ENCODE measurements around the gene ADIPOQ. TPM values are rescaled to one million over a fixed set of nuclear protein-coding genes. Genes with fewer than 3 reads are reported as not detected.
A peak's percentile ranks its signal among the peaks of the same experiment; 100 is the strongest.
"Not testable (repeated sequence)": the region's sequence is repeated elsewhere in the genome, so short reads cannot be mapped to it uniquely, and the experiment has no call there.

The ADIPOQ gene
- total and polyA plus RNA-seq, 8 donors, result under 0.01 to 11.1 (median 1.4) TPM; not detected in 1

DNA sequence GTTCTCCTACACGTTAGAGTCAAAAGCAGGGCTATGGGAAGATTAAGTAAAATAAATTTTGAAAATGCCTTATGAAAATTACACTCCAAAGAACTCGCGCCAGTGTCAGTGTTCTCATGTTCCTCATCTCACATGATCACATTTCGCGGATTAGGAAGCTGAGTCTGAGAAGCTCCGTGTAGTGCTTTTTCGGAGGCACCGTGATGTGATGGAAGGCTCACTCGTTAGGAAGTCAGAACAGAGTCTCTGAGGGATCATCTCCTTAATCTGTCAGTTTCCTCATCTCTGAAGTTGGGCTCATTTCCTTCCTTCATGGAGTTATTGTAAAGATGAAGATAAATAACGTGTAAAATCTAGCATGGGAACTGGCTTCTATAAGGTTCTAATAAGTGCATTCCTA, 3.2 kb downstream of the ADIPOQ start:
- intact Hi-C loops (cut with DNase I; ENCODE audit: low total_unique reads), result no loop called here
- Histone ChIP-seq H3K4me3 (no peak overlapping the region), H3K9me3 (no peaks in the 10 kb centered on the region), H3K27me3 (peaks cover 0 to 15% (median 0%) of the 10 kb centered on the region in 3 donors), H3K4me1 (no peaks in the 10 kb centered on the region), H3K36me3 (no peaks in the 10 kb centered on the region), H3K27ac (no peak overlapping the region)
- WGBS, 5 donors, result 73 to 86% (median 82%) methylated on average over 10 of the region's 10 CpGs
- no peak for DNase-seq
- TF ChIP-seq, protein P1, sequence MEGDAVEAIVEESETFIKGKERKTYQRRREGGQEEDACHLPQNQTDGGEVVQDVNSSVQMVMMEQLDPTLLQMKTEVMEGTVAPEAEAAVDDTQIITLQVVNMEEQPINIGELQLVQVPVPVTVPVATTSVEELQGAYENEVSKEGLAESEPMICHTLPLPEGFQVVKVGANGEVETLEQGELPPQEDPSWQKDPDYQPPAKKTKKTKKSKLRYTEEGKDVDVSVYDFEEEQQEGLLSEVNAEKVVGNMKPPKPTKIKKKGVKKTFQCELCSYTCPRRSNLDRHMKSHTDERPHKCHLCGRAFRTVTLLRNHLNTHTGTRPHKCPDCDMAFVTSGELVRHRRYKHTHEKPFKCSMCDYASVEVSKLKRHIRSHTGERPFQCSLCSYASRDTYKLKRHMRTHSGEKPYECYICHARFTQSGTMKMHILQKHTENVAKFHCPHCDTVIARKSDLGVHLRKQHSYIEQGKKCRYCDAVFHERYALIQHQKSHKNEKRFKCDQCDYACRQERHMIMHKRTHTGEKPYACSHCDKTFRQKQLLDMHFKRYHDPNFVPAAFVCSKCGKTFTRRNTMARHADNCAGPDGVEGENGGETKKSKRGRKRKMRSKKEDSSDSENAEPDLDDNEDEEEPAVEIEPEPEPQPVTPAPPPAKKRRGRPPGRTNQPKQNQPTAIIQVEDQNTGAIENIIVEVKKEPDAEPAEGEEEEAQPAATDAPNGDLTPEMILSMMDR (IDR thresholded peaks at IDR 0.05), result no peak
- TF ChIP-seq POLR2A (IDR thresholded peaks at IDR 0.05) (no peak), POLR2AphosphoS5 (IDR thresholded peaks at IDR 0.05) (no peak), EP300 (IDR thresholded peaks at IDR 0.05) (no peak)

DNA sequence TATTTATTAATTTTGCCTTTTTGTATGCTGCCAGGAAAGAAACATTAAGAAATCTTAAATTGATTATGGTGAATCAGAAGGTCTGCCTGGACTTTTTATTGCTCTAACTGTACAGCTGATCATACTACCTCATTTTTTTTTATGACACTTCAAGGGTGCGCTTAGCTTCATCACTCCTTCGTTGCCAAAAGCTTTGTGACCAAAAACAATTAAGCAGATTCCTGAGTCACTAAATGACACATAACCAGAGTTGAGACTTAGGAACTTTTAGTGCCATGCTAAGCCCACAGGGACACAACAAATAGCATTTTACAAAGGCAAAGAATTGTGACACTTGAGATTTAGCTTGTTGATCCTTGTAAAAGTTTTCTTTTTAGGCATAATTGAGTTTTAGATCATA, 4.9 kb downstream of the ADIPOQ start:
- intact Hi-C loops (cut with DNase I; ENCODE audit: low total_unique reads), result no loop called here
- no peak overlapping the region for H3K4me3 ChIP-seq
- peaks cover 0 to 15% (median 0%) of the 10 kb centered on the region in 3 donors for H3K27me3 ChIP-seq
- 61 to 71% (median 70%) methylated on average over 2 of the region's 2 CpGs for WGBS, 5 donors
- H3K27ac ChIP-seq, result no peak overlapping the region
- TF ChIP-seq POLR2A (IDR thresholded peaks at IDR 0.05), result no peak
- TF ChIP-seq POLR2AphosphoS5 (IDR thresholded peaks at IDR 0.05), result no peak
- no peak for TF ChIP-seq EP300 (IDR thresholded peaks at IDR 0.05)
- TF ChIP-seq, protein P1 (IDR thresholded peaks at IDR 0.05), result no peak
- no peaks in the 10 kb centered on the region for H3K9me3 ChIP-seq
- H3K4me1 ChIP-seq, result no peaks in the 10 kb centered on the region
- DNase-seq, result no peak
- H3K36me3 ChIP-seq, result no peaks in the 10 kb centered on the region

- Histone ChIP-seq H3K27me3 (peaks cover 0 to 15% (median 0%) of the 10 kb centered on the region in 3 donors), H3K36me3 (no peaks in the 10 kb centered on the region), H3K4me1 (no peaks in the 10 kb centered on the region), H3K4me3 (no peak overlapping the region), H3K9me3 (no peaks in the 10 kb centered on the region), H3K27ac (no peak overlapping the region)
- 0 to 6% (median 3%) methylated on average over 1 of the region's 1 CpG for WGBS, 5 donors
- intact Hi-C loops (cut with DNase I; ENCODE audit: low total_unique reads), result no loop called here
- peak in 1 of 2 donors; percentile 69 for DNase-seq
- TF ChIP-seq, protein P1 (IDR thresholded peaks at IDR 0.05), result peak in 4 of 7 experiments; percentile 9 to 49 (median 36)
- no peak for TF ChIP-seq POLR2AphosphoS5 (IDR thresholded peaks at IDR 0.05)
- no peak for TF ChIP-seq EP300 (IDR thresholded peaks at IDR 0.05)
- no peak for TF ChIP-seq POLR2A (IDR thresholded peaks at IDR 0.05)
These were observed 7.0 kb downstream of the ADIPOQ start for GRCh38 chr3:186849374-186849975.

GRCh38 chr3:186851835-186852234, 9.3 kb downstream of the ADIPOQ start:
- H3K27me3 ChIP-seq, H3K27ac ChIP-seq, H3K4me3 ChIP-seq, DNase-seq, H3K9me3 ChIP-seq, H3K36me3 ChIP-seq, H3K4me1 ChIP-seq: not testable (repeated sequence)
- 87 to 98% (median 93%) methylated on average over 3 of the region's 3 CpGs for WGBS, 5 donors
- intact Hi-C loops (cut with DNase I; ENCODE audit: low total_unique reads), result loop anchor here (5.0 kb wide), 1 partner anchor 310 kb away; no protein-coding TSS in a partner anchor

- Histone ChIP-seq H3K27me3 (no peaks in the 10 kb centered on the region), H3K4me3 (no peak overlapping the region), H3K27ac (no peak overlapping the region), H3K9me3 (peaks cover 0 to 4% (median 0%) of the 10 kb centered on the region in 4 donors), H3K36me3 (no peaks in the 10 kb centered on the region), H3K4me1 (no peaks in the 10 kb centered on the region)
- DNase-seq, result no peak
- TF ChIP-seq POLR2A (IDR thresholded peaks at IDR 0.05) (no peak), EP300 (IDR thresholded peaks at IDR 0.05) (no peak), POLR2AphosphoS5 (IDR thresholded peaks at IDR 0.05) (no peak)
- TF ChIP-seq, protein P1 (IDR thresholded peaks at IDR 0.05), result no peak
- 78 to 93% (median 91%) methylated on average over 5 to 6 of the region's 6 CpGs for WGBS, 5 donors
- intact Hi-C loops (cut with DNase I; ENCODE audit: low total_unique reads), result loop anchor here (5.0 kb wide), 1 partner anchor 309 kb away; no protein-coding TSS in a partner anchor
These were observed 10.5 kb downstream of the ADIPOQ start for GRCh38 chr3:186852994-186853393.

Data from stomach (tissue), 9 donors.